Sigmoid colon (tissue), 4 donors: Measurements from ENCODE around the gene HS3ST2.

ENCODE experiments used
- POLR2A ChIP-seq, 2 donors: fragments of 450-650 bp; IDR thresholded peaks; one replicate each; pipeline ENCODE4 v1.6.1; 2016; ENCODE audit warnings: antibody characterized with exemption in 2 of 2, mild to moderate bottlenecking in 2 of 2, moderate library complexity in 2 of 2
- POLR2AphosphoS5 ChIP-seq, 4 donors: sonication (generic); formaldehyde crosslinking; IDR thresholded peaks; one replicate each; pipeline ENCODE4 v1.6.1; 2017; ENCODE audit warnings: antibody characterized with exemption in 4 of 4
- TF ChIP-seq, protein P1 (sequence below), 4 experiments: fragments of 450-650 bp in 3 of 4; fragments of 200-600 bp in 1 of 4; IDR thresholded peaks; one replicate each; pipeline ENCODE4 v1.5.1; 2016 to 2019; ENCODE audit warnings: antibody characterized with exemption in 4 of 4, mild to moderate bottlenecking in 3 of 4, moderate library complexity in 2 of 4

DNA sequence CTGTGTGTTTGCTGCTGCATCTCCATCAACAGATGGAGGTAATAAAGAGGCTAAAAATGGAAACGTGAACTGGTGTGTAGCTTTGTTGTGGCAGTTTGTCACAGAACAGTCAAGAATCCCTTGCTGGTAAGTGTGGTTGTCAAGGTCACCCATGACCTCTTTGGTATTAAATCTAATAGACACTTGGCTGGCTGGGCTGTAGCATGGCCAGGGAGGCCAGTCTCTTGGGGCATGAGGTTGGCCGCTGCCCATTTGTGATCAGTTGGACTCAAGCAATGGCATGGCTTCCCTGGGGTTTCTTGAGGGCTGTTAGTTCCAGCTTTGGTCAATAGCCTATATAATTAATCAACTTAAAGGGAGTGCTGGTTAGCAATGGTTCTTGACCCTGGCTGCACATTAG, 14.8 kb upstream of the HS3ST2 start:
- TF ChIP-seq, protein P1, sequence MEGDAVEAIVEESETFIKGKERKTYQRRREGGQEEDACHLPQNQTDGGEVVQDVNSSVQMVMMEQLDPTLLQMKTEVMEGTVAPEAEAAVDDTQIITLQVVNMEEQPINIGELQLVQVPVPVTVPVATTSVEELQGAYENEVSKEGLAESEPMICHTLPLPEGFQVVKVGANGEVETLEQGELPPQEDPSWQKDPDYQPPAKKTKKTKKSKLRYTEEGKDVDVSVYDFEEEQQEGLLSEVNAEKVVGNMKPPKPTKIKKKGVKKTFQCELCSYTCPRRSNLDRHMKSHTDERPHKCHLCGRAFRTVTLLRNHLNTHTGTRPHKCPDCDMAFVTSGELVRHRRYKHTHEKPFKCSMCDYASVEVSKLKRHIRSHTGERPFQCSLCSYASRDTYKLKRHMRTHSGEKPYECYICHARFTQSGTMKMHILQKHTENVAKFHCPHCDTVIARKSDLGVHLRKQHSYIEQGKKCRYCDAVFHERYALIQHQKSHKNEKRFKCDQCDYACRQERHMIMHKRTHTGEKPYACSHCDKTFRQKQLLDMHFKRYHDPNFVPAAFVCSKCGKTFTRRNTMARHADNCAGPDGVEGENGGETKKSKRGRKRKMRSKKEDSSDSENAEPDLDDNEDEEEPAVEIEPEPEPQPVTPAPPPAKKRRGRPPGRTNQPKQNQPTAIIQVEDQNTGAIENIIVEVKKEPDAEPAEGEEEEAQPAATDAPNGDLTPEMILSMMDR (IDR thresholded peaks at IDR 0.05) = no peak
- TF ChIP-seq POLR2AphosphoS5 (IDR thresholded peaks at IDR 0.05) (no peak), POLR2A (IDR thresholded peaks at IDR 0.05) (no peak)
